Vagina (tissue), 2 donors: Measurements from ENCODE around the gene RBP2.

Source experiments
- POLR2A ChIP-seq, 2 donors: fragments of 450-650 bp; IDR thresholded peaks; one replicate each; pipeline ENCODE4 v1.6.1; 2017; ENCODE audit warnings: antibody characterized with exemption in 2 of 2, mild to moderate bottlenecking in 2 of 2, moderate library complexity in 2 of 2
- TF ChIP-seq, protein P1 (sequence below), 3 experiments: fragments of 450-650 bp in 2 of 3; fragments of 200-600 bp in 1 of 3; sonication (generic) in 1 of 3; IDR thresholded peaks; one replicate each; pipeline ENCODE4 v1.5.1; 2017 to 2019; ENCODE audit warnings: antibody characterized with exemption in 3 of 3, mild to moderate bottlenecking in 2 of 3, moderate library complexity in 2 of 3

DNA sequence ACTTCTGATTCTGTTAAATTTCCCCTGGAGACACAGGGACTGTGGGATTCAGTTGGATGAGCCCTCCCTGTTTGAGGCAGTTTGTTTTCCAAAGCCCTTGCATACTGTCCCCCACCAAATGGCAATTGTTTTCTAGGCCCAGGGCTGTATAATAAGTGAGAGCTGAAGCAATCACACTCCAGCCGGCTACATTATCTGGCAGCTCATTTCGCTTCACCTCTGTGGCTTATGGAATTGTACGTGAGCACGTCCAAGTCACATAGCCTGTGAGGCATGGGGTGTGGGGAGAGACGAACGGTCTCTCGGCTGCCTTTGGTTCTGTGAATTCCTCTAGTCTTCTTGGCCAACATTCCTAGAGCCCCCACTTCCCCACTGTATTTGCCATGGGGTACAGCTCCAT, 10.7 kb downstream of the RBP2 start:
- TF ChIP-seq, protein P1, sequence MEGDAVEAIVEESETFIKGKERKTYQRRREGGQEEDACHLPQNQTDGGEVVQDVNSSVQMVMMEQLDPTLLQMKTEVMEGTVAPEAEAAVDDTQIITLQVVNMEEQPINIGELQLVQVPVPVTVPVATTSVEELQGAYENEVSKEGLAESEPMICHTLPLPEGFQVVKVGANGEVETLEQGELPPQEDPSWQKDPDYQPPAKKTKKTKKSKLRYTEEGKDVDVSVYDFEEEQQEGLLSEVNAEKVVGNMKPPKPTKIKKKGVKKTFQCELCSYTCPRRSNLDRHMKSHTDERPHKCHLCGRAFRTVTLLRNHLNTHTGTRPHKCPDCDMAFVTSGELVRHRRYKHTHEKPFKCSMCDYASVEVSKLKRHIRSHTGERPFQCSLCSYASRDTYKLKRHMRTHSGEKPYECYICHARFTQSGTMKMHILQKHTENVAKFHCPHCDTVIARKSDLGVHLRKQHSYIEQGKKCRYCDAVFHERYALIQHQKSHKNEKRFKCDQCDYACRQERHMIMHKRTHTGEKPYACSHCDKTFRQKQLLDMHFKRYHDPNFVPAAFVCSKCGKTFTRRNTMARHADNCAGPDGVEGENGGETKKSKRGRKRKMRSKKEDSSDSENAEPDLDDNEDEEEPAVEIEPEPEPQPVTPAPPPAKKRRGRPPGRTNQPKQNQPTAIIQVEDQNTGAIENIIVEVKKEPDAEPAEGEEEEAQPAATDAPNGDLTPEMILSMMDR (IDR thresholded peaks at IDR 0.05) = no peak
- TF ChIP-seq POLR2A (IDR thresholded peaks at IDR 0.05) = no peak
